Measurements from ENCODE around the gene RGS16.
"Not testable (repeated sequence)": the region's sequence is repeated elsewhere in the genome, so short reads cannot be mapped to it uniquely, and the experiment has no call there.

RGS16 gene

GRCh38 chr1:182635871-182636270, 31.7 kb upstream of the RGS16 start:
- Histone ChIP-seq H3K79me2 (ENCODE audit: insufficient read depth, low read depth) (no peaks in the 10 kb centered on the region), H3K36me3 (ENCODE audit: insufficient read depth) (no peaks in the 10 kb centered on the region), H3K4me1 (ENCODE audit: low read depth, poor library complexity, severe bottlenecking) (peaks cover 3% of the 10 kb centered on the region), H3K4me2 (no peak overlapping the region), H3K27ac (no peak overlapping the region), H2AFZ (ENCODE audit: low read depth) (no peak overlapping the region), H3K9ac (no peak overlapping the region), H3K4me3 (IDR thresholded peaks at IDR 0.05; ENCODE audit: insufficient read depth, low read depth, low read length) (no peak overlapping the region), H3K27me3 (ENCODE audit: insufficient read depth, low read depth) (no peaks in the 10 kb centered on the region), H4K20me1 (ENCODE audit: insufficient read depth) (no peaks in the 10 kb centered on the region)
- no peak for TF ChIP-seq CTCF (conservative IDR thresholded peaks at IDR 0.05; ENCODE audit: low read depth, low read length)

GRCh38 chr1:182634306-182635072, 30.3 kb upstream of the RGS16 start:
- Histone ChIP-seq H3K79me2 (ENCODE audit: insufficient read depth, low read depth) (no peaks in the 10 kb centered on the region), H4K20me1 (ENCODE audit: insufficient read depth) (no peaks in the 10 kb centered on the region), H3K27ac (no peak overlapping the region), H3K4me3 (IDR thresholded peaks at IDR 0.05; ENCODE audit: insufficient read depth, low read depth, low read length) (no peak overlapping the region), H3K36me3 (ENCODE audit: insufficient read depth) (no peaks in the 10 kb centered on the region), H3K27me3 (ENCODE audit: insufficient read depth, low read depth) (no peaks in the 10 kb centered on the region), H3K9ac (no peak overlapping the region), H2AFZ (ENCODE audit: low read depth) (no peak overlapping the region), H3K4me1 (ENCODE audit: low read depth, poor library complexity, severe bottlenecking) (peaks cover 12% of the 10 kb centered on the region), H3K4me2 (no peak overlapping the region)
- no peak for TF ChIP-seq CTCF (conservative IDR thresholded peaks at IDR 0.05; ENCODE audit: low read depth, low read length)

GRCh38 chr1:182633657-182634281, 29.6 kb upstream of the RGS16 start:
- Histone ChIP-seq H3K9ac (no peak overlapping the region), H3K36me3 (ENCODE audit: insufficient read depth) (no peaks in the 10 kb centered on the region), H3K27me3 (ENCODE audit: insufficient read depth, low read depth) (no peaks in the 10 kb centered on the region), H2AFZ (ENCODE audit: low read depth) (no peak overlapping the region), H3K4me2 (no peak overlapping the region), H3K4me3 (IDR thresholded peaks at IDR 0.05; ENCODE audit: insufficient read depth, low read depth, low read length) (no peak overlapping the region), H4K20me1 (ENCODE audit: insufficient read depth) (no peaks in the 10 kb centered on the region), H3K27ac (no peak overlapping the region), H3K79me2 (ENCODE audit: insufficient read depth, low read depth) (no peaks in the 10 kb centered on the region), H3K4me1 (ENCODE audit: low read depth, poor library complexity, severe bottlenecking) (peaks cover 15% of the 10 kb centered on the region)
- TF ChIP-seq CTCF (conservative IDR thresholded peaks at IDR 0.05; ENCODE audit: low read depth, low read length) = no peak

GRCh38 chr1:182633031-182633430, 28.8 kb upstream of the RGS16 start:
- Histone ChIP-seq H3K36me3 (ENCODE audit: insufficient read depth) (no peaks in the 10 kb centered on the region), H2AFZ (ENCODE audit: low read depth) (no peak overlapping the region), H3K4me3 (IDR thresholded peaks at IDR 0.05; ENCODE audit: insufficient read depth, low read depth, low read length) (no peak overlapping the region), H3K79me2 (ENCODE audit: insufficient read depth, low read depth) (no peaks in the 10 kb centered on the region), H3K4me2 (no peak overlapping the region), H3K27me3 (ENCODE audit: insufficient read depth, low read depth) (no peaks in the 10 kb centered on the region), H3K27ac (no peak overlapping the region), H3K9ac (no peak overlapping the region), H3K4me1 (ENCODE audit: low read depth, poor library complexity, severe bottlenecking) (peaks cover 15% of the 10 kb centered on the region), H4K20me1 (ENCODE audit: insufficient read depth) (no peaks in the 10 kb centered on the region)
- TF ChIP-seq CTCF (conservative IDR thresholded peaks at IDR 0.05; ENCODE audit: low read depth, low read length) = no peak

GRCh38 chr1:182632441-182632857, 28.3 kb upstream of the RGS16 start:
- H3K4me2 ChIP-seq; H3K27me3 ChIP-seq (ENCODE audit: insufficient read depth, low read depth); H3K79me2 ChIP-seq (ENCODE audit: insufficient read depth, low read depth); H3K27ac ChIP-seq; H4K20me1 ChIP-seq (ENCODE audit: insufficient read depth); H3K4me3 ChIP-seq (IDR thresholded peaks at IDR 0.05; ENCODE audit: insufficient read depth, low read depth, low read length); H2AFZ ChIP-seq (ENCODE audit: low read depth); H3K36me3 ChIP-seq (ENCODE audit: insufficient read depth); H3K9ac ChIP-seq: not testable (repeated sequence)
- H3K4me1 ChIP-seq (ENCODE audit: low read depth, poor library complexity, severe bottlenecking) = peaks cover 21% of the 10 kb centered on the region
